ENCODE measurements around the gene MORC1.

The MORC1 gene

DNA sequence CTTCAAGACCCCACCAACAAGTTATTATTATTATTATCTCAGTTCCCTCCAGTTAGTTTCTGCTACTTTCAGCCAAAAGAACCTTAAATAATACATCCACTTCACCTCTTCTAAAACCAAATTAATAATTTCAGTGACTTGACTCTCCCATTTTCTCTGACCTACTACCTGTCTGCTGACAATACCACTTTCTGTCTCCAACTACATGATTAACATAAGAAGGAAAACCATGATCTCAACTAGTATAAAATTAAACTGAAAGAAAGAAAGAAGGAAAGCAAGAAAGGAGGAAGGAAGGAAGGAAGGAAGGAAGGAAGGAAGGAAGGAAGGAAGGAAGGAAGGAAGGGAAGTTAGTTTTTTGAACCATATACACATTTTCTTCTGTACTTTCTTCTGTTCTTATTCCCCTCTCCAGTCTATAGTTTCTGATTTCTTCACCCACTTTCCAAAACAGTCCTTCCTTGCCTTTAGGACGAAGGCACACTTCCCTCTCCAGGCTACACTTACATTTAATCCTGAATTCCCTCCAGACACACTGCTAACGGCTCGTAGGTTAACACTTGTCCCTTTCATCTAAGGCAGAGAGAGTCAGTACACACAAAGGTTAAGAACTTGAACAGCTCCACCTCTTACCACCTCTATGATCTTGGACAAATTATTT lies 84.8 kb downstream of the MORC1 start:
- DNase-seq (ENCODE audit: low read depth) = no peak

DNA sequence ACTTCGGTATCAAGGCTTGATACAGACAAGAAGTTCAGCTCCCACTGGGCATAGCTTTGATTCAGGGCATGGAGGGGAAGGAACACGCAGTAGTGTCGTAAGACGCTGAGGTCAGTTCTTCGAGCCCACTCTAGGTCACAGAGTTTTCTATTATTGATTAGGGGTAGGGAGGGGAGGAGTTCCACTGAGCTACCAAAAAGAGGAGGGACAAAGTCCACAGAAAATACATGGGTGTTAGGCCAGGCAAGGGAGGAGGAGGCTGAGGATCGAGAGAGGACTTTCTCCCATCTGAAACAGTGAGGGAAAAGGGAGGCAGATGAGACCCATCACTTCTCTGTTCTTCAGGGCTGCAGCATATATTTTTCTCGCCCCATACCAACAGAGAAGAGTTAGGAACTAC lies 89.2 kb downstream of the MORC1 start:
- no peak for DNase-seq (ENCODE audit: low read depth)

DNA sequence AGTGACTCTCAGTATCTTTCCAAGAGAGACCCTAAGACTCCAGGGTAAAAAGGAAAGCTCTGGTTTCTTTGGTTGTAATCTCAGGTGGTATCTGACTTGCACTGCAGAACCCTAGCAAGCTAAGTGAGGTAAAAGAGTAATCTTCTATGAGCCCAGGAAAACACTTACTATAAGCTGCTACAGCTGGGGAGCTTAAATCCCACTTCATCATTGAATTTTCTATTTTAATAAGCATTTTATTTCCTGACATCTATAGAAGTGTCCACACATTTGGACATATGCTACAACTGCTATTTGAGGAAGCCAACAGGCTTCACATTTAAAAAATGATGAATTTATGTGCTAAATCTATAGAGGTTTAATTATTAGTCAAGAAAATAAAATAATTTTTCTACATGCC lies 91.1 kb downstream of the MORC1 start:
- no peak for DNase-seq (ENCODE audit: low read depth)

DNA sequence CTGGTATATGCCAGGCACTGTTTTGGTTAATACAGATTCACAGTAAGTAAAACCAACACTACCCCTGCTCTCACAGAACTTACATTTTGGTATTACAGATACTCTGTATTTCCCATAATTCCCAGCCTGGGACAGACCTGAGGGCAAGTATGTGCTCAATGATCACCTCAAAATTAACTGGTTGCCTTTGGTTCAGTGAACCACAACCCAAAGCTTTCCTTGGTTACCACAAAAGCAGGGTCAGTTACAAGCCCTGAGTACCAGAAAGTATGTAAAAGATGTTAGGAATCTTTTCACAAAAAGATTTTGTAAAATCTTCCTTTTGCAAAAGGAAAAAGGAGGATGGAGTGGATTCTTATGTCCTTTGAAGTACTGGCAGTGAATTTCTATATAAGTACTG lies 92.0 kb downstream of the MORC1 start:
- no peak for DNase-seq (ENCODE audit: low read depth)

DNA sequence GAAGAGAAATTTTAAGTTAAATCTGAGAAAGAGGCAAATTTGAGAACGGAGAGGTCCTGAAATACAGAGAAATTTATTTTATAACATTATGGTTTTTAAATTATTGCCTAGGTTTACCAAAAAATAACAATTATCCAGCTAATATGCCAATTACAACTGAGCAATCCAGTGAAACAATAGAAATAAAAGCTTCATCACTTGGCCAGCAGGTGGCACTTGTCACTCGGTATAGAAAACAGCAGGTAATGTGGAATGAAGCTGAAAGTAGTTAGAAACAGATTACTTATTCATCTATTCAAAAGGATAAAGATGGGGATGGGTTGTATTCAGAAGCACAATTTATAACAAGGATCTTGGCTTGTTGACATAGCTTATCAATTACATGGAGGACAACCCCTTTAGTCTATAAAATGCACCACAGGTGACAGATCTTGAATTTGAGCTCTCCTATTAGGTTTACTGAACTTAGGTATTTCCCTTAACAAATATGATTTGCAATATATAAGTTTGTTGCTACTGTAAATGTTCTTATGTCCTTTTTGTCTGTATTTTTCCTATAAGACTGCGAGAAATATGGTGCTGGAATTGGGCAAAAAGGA lies 94.2 kb downstream of the MORC1 start:
- DNase-seq (ENCODE audit: low read depth) = peak; percentile 5

DNA sequence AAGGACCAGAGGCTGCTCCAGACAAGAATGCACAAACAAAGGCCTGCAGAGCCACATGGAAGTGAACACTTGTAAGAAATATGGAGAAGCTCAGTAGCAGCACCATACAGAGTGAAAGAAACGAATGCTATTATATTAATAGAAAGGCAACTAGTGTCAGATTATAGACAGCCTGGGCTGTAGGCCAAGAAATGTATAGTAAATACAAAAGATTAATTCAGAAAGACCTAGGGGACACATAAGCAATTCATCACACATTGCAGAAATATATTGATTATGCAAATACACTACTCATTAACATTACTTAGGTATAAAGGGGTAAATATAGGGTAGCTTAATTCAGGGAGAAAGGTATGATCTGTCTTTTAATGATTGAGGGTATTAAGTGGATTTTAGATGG lies 94.8 kb downstream of the MORC1 start:
- DNase-seq (ENCODE audit: low read depth) = no peak

DNA sequence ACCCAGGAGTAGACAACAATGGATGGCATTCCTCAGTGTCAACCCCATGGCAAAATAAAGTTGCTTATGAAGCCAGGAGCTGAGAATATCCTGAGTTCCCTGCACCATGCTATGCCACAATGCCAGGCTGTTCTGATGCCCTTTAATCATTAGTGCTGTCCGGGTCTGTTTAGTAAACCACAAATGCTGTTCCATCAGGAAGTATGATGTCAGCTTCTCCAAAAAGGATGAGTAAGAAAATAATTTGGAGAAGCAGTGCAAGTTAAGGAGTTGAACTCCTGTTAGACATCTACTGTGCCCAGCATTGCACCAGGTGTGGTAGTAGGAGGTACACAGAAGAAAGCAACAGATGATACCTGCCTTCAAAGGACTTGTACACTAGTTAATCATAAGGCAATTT lies 96.4 kb downstream of the MORC1 start:
- no peak for DNase-seq (ENCODE audit: low read depth)

DNA sequence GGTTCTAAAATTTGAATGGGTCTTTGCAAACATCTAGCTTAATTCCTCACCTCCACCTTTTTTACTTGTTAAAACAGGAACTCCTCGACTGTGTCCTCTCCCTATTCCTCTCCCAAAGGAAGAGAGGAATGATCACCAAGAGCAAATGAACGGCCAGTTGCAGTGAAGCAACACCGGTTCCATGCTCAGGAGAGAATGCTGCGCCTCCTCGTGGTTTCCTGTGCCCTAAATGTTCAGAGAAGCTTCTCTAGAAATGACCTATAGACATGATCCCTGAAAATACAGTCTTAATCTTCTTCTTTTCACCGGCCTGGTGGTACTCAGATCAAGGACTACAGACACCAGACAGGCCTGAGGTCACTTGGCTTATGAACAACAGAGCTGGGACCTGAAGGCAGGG lies 99.1 kb downstream of the MORC1 start:
- DNase-seq (ENCODE audit: low read depth) = no peak

DNA sequence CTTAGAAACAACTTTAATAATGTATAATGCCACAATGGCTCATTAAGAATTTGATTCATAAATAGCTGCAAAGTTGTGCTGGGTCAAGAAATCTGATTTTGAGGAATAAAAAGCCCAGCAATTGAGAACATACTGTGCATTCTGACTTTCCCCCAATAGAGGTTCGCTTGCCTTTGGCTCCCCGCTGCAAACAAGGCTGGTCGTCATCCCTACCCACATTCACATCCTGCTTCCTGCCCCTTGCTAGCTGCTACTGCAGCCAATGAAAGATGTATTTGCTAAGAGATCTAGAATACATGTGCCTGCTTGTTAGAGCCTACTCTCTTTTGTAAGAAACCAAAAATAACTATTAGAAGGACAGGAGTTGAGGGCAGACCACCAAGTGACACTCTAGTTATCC lies 112.5 kb downstream of the MORC1 start:
- DNase-seq (ENCODE audit: low read depth) = no peak

DNA sequence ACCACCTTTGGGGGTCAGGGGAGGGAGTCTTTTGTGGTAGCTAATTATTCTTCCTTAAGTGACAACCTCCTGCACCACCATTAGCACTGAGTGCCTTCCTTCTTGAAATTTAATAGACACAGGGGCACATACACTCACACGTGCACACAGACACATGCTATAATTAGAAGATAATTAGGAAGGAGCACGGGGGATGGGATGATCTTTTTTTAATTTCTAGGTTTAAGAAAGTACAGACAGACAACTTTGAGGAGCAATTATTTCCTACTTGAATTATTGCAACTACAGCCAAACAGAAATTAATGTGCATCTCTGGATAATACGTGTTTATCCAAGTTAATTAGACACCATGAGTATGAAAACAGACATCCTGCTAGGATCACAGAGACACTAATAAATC lies 119.5 kb downstream of the MORC1 start:
- no peak for DNase-seq (ENCODE audit: low read depth)

DNA sequence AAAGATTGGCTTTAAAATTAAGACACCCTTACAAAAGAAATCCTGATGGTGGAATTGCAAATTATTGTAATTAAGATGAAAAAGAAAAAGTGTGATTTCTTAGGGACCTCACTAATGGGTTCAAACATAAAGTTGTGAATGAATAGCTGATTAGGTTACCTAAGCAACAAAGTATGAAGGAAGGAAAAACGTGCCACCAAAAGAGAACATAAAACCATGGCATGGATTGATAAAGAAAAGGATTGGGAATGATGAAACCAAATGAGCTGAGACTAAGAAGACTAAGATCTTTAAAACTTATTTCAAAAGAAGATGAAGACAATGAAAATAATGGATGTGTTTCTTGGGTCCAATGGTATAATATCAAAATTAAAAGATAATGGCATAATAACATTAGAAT lies 132.1 kb downstream of the MORC1 start:
- no peak for DNase-seq (ENCODE audit: low read depth)

DNA sequence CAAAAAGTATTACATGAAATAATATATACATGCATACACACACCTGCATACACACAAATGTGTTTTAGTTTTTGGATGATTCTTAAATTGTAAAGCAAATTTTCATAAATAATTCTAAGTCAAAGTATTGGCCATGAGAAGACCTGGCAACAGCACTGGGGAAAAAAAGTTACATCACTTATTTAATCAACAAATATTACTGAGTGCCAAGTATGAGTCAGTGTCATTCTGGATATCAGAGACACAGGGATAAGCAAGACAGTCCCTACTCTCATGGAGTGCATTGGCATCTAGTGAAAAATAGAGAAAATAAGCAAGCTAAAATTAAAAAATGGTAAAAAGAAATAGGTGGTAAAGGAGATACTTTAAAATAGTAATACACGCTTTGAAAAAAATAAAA lies 134.9 kb downstream of the MORC1 start:
- no peak for DNase-seq (ENCODE audit: low read depth)

DNA sequence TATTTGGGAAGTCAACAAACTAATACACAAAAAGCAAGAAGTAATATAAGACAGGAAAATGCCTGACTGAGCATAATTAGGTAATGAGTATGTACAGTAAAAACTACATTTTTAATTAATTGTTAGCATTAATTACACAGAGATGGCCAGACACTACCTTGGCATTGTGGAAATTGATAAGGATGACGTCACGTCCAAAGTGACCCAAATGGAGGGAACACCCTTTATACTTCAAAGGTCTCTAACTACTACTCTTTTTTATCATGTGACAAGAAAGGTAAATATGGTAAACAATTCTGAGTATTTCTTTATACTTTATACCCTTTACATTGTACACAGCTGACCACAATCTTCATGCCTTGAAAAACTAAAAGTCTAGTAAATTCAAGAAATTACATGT lies 141.9 kb downstream of the MORC1 start:
- no peak for DNase-seq (ENCODE audit: low read depth)

DNA sequence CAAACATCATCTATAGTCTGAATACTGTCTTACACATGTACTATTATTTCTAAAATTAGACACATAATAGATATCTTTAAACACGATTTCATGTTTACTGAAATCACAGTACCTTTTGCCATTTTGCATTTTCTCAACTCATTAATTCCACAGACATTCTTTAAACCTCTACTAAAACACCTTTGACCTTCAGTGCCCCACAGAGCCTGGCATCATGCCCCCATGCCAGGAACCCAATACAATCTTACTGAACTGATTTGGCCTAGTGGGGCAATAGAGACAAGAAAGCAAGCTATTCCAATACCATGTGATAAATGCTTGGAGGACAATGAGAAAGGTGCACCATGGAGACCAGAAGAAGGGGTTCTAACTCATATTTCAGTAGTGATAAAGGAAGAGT lies 144.9 kb downstream of the MORC1 start:
- no peak for DNase-seq (ENCODE audit: low read depth)

DNA sequence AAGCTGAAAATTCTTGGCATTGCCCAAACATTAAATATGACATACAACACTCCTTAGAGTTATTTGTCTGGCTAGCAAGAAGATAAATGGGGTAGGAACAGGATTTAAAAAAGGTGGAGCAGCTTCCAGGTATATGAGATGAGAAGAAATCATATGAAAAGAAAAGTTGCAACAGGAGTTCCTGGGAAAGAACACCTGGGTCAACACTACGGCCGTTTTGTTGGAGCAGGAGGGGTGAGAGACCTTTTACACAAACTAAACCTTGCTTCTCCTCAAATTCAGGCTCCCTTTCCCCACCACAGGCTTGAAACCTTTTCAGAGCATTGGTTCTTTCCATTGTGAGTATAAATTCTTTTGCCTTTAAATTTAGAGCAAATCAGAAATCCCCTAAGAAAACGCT lies 145.5 kb downstream of the MORC1 start:
- no peak for DNase-seq (ENCODE audit: low read depth)

DNA sequence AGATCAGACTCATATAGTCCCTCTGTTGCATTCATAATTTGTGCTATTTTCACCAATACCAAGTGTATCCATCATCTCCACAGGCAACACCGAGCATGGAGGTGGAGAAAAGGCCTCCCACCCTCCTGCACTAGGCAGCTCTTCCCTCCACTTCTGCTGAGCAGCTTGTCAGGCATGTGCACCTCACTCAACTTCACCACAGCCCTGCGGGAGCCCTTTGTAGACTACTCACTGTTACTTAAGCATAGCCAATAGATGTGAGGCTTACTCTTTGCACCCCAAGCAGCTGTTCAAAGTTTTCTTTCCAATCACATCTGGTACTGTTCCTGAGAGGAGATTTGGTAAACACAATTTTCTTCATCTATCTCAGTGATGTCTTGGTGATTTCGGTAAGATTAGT lies 147.4 kb downstream of the MORC1 start:
- DNase-seq (ENCODE audit: low read depth) = no peak

DNA sequence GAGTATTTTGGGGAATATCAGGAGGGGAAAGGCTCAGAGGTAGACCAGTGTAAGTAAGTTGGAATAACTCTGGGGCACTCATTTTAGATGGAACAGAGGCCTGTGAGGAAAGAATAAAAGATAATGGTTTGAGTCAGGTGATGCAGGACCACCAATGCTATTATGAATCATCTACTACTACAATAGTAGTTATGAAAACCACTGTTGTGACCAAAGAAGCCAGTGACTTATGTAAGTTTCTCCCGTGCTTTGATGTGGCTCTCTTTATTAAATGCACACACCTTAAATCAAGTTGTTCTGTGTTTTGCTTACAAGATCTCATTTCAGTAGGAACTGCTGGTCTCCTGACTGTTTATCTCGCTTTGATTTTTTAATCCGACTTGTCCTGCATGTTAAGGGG lies 151.2 kb downstream of the MORC1 start:
- no peak for DNase-seq (ENCODE audit: low read depth)

DNA sequence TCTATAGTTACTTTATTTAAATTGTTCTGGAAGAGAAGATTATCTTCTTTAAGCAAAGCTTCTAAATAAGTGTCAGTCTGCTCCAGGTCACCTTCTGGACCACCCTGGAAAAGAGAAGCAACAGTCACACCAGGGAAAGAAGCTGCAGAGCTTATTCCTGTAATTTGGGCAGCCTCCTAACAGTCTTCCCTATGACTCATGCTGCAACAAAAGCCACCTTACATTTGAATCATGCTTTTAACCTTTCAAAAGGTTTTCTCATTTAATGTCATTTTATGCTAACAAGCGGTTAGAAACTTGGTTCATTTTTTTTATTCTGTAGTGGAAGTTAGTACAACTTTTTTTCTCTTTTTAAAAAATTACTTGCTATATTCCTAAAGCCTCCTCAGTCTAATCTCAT lies 158.9 kb downstream of the MORC1 start:
- DNase-seq (ENCODE audit: low read depth) = no peak

DNA sequence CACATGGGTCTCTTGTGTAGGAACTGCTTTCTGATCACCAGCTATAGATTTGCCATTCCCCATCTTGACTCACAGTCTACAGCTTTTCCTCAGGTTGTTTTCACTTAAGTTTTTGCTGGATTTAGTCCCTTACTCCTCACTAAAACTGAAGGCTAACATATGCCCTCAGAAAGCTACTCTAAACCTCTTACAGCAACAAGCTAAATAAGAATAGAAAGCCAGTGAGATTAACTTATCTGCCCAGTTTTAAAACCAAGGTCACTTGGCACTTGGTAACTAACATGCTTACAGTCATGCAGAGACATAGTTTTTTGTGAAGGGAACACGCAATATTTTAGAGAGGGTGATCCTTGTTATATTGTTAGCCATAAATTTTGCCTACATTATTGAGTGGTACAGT lies 164.2 kb downstream of the MORC1 start, which contains the start of gene GUCA1C:
TSS of gene GUCA1C (minus strand) at position 180 of the 400 bp plus-strand sequence. CDS start at position 63, 117 bp downstream.
- DNase-seq (ENCODE audit: low read depth) = no peak

DNA sequence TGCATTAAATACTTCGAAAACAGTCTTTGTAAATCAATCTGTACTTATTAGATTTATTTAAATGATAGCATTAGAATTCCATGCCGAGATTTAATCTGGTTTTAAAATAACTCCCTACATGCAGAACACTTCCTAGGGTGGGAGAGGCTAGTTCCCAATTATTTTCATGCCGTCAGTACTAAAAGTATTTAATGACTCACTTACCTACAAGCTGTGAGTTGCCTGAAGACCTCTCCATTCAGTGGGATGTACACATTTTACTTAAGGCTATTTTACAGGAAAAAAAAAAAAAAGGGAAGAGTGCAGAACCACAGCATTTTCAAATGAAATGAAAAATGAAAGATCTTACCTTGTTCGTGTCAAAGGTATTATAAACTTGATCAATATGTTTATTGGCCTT lies 164.7 kb downstream of the MORC1 start:
- no peak for DNase-seq (ENCODE audit: low read depth)

DNA sequence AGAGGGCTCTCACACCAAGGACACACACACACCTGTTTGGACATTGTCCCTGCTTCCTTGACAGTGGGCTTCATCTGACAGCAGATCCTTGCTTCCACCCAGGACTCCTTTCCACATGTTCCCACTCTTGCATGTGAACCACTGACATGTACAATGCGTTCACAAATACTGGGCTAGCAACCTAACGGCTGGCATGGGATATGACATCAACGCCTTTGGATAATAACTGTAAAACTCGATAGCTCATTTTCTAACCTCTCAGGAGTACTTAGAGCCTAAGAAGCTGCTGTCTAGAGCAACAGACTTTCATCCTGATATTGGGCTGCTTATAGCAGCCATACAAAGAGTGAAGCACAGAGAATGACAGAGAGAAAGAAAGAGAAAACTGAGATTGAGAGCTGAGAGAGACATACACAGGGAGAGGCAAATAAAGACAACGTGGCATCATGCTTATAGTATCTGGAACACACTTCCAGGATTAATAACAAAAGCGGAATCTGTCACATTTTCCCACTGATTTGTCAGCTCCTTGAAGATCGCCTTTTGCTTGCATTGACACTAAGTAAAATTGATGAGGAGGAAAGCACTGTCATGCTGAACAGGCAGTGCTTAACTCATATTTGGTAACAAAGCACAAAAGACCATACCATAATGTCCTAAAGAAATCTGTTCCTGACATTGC lies 166.0 kb downstream of the MORC1 start:
- DNase-seq (ENCODE audit: low read depth) = no peak

DNA sequence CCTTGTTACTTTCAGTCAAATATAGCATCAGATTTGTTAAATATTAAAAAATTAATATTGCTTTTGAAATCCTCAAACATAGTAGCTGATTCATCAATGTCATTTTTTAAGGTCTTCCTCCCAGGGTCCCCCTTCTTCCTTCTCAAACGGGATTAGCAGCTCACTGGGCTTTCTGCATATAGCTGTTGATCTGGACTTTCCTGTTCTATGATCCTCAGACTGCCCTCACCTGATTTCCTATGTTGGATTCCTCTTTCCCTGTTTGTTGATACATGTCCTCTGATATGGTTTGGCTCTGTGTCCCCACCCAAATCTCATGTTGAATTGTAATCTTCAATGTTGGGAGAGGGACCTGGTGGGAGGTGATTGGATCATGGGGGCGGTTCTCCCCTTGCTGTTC lies 170.1 kb downstream of the MORC1 start:
- no peak for DNase-seq (ENCODE audit: low read depth)

All from HS-5 (cell line).